PC-9 (cell line): Measurements from ENCODE around the gene COL4A2. TPM values are rescaled to one million over a fixed set of nuclear protein-coding genes. Genes with fewer than 3 reads are reported as not detected.

Source experiments
- BruUV-seq: library from RNA; stranded (reverse); fragments of 400-500 nt; replicated peaks from 2 replicates; lab custom pipeline; 2021; lab: Mats Ljungman, UMichigan
- CTCF ChIA-PET: fragments of 300-600 bp; sonication (Branson Sonifier 250); formaldehyde crosslinking; loops from one replicate; lab custom pipeline; 2022; ENCODE audit warnings: antibody characterized with exemption; lab: Charles Lee
- POLR2A ChIA-PET: fragments of 300-600 bp; sonication (Branson Sonifier 250); formaldehyde crosslinking; loops from one replicate; lab custom pipeline; 2022; ENCODE audit warnings: antibody characterized with exemption; ENCODE audit not compliant: unreplicated experiment; lab: Charles Lee
- DNase-seq, 2 experiments: peaks; one replicate each; pipeline versions ENCODE4 v3.0.0 to v3.0.0-alpha.2; 2015 to 2022; ENCODE audit warnings: mixed read lengths in 1 of 2
- H2AFZ ChIP-seq: fragments of 200-600 bp; sonication (generic); 2 replicates; pipeline ENCODE4 v1.8.1; 2017; ENCODE audit warnings: antibody characterized with exemption
- H3F3A ChIP-seq: fragments of 200-600 bp; sonication (generic); 2 replicates; pipeline ENCODE4 v1.8.1; 2017; ENCODE audit warnings: antibody characterized with exemption, mild to moderate bottlenecking, low read depth; ENCODE audit not compliant: insufficient read depth
- H3K27ac ChIP-seq: fragments of 200-600 bp; sonication (generic); 2 replicates; pipeline ENCODE4 v1.6.1; 2016; ENCODE audit warnings: mixed run types
- H3K27me3 ChIP-seq: fragments of 200-600 bp; sonication (generic); 2 replicates; pipeline ENCODE4 v1.6.1; 2016; ENCODE audit warnings: low read depth, mixed run types; ENCODE audit not compliant: insufficient read depth
- H3K36me3 ChIP-seq: fragments of 200-600 bp; sonication (generic); 2 replicates; pipeline ENCODE4 v1.6.1; 2016; ENCODE audit warnings: low read depth, mixed run types
- H3K4me1 ChIP-seq: fragments of 200-600 bp; sonication (generic); replicated peaks from 2 replicates; pipeline ENCODE4 v1.6.1; 2016; ENCODE audit warnings: mixed run types; ENCODE audit not compliant: insufficient read depth
- H3K4me2 ChIP-seq: fragments of 200-600 bp; sonication (generic); 2 replicates; pipeline ENCODE4 v1.6.1; 2017; ENCODE audit warnings: mixed run types
- H3K4me3 ChIP-seq: fragments of 200-600 bp; sonication (generic); 2 replicates; pipeline ENCODE4 v1.6.1; 2016; ENCODE audit warnings: mixed run types
- H3K79me2 ChIP-seq: fragments of 200-600 bp; sonication (generic); 2 replicates; pipeline ENCODE4 v1.6.1; 2017; ENCODE audit warnings: low read depth, mixed run types
- H3K9me2 ChIP-seq: fragments of 200-600 bp; sonication (generic); 2 replicates; pipeline ENCODE4 v1.8.1; 2017; ENCODE audit warnings: mild to moderate bottlenecking; ENCODE audit not compliant: insufficient read depth
- H3K9me3 ChIP-seq: fragments of 200-600 bp; sonication (generic); 2 replicates; pipeline ENCODE4 v1.8.1; 2016; ENCODE audit warnings: low read depth; ENCODE audit not compliant: insufficient read depth
- H4K20me1 ChIP-seq: fragments of 200-600 bp; sonication (generic); 2 replicates; pipeline ENCODE4 v1.8.1; 2017; ENCODE audit not compliant: insufficient read depth
- CTCF ChIP-seq: fragments of 200-600 bp; sonication (generic); conservative IDR thresholded peaks from 2 replicates; pipeline ENCODE4 v1.6.1; 2017; ENCODE audit warnings: mixed run types, antibody characterized with exemption, mild to moderate bottlenecking, moderate library complexity
- EZH2 ChIP-seq: fragments of 200-600 bp; sonication (generic); IDR thresholded peaks from 2 replicates; pipeline ENCODE4 v1.8.0; 2017; ENCODE audit warnings: antibody characterized with exemption, low read depth
- intact Hi-C: fragments of 100-400 bp; cut with micrococcal nuclease; formaldehyde crosslinking; loops from one replicate; pipeline ENCODE4 v1.10.0; 2022; ENCODE audit not compliant: unreplicated experiment
- total RNA-seq: library from RNA; stranded (reverse); gene quantifications from 2 replicates; pipeline ENCODE4 v1.2.3, GENCODE V29; 2021

COL4A2 gene
- total RNA-seq, 1 experiment from 2014 or later = 1.2 TPM

GRCh38 chr13:110478405-110479214 lies 171.5 kb downstream of the COL4A2 start:
- Histone ChIP-seq H3K27me3 (peaks cover 25% of the 10 kb centered on the region), H3K79me2 (no peaks in the 10 kb centered on the region), H3K9me3 (no peaks in the 10 kb centered on the region), H3K9me2 (no peaks in the 10 kb centered on the region), H3K4me3 (no peak overlapping the region), H2AFZ (no peak overlapping the region), H4K20me1 (no peaks in the 10 kb centered on the region), H3K27ac (no peak overlapping the region), H3K4me2 (no peak overlapping the region), H3K36me3 (no peaks in the 10 kb centered on the region), H3F3A (0 out of 2 replicates have a peak, but pooled peaks cover 3% of the 10 kb centered on the region), H3K4me1 (no peaks in the 10 kb centered on the region)
- intact Hi-C loops = no loop called here
- DNase-seq = no peak
- CTCF ChIA-PET = no interaction called here
- POLR2A ChIA-PET = no interaction called here
- TF ChIP-seq EZH2 (no peak), CTCF (no peak)
- BruUV-seq = no TSS peak

- H4K20me1 ChIP-seq = no peaks in the 10 kb centered on the region
- no peak for DNase-seq
- no peaks in the 10 kb centered on the region for H3K9me2 ChIP-seq
- no peak overlapping the region for H3K27ac ChIP-seq
- H3F3A ChIP-seq = 0 out of 2 replicates have a peak, but pooled peaks cover 3% of the 10 kb centered on the region
- CTCF ChIA-PET = no interaction called here
- intact Hi-C loops = no loop called here
- peaks cover 25% of the 10 kb centered on the region for H3K27me3 ChIP-seq
- H3K79me2 ChIP-seq = no peaks in the 10 kb centered on the region
- POLR2A ChIA-PET = no interaction called here
- no TSS peak for BruUV-seq
- H3K4me3 ChIP-seq = no peak overlapping the region
- H2AFZ ChIP-seq = no peak overlapping the region
- no peaks in the 10 kb centered on the region for H3K9me3 ChIP-seq
- no peaks in the 10 kb centered on the region for H3K36me3 ChIP-seq
- H3K4me2 ChIP-seq = no peak overlapping the region
- TF ChIP-seq EZH2 (no peak), CTCF (no peak)
- no peaks in the 10 kb centered on the region for H3K4me1 ChIP-seq
These were observed 172.1 kb downstream of the COL4A2 start for GRCh38 chr13:110479215-110479545.

- Histone ChIP-seq H3F3A (0 out of 2 replicates have a peak, but pooled peaks cover 2% of the 10 kb centered on the region), H4K20me1 (no peaks in the 10 kb centered on the region), H3K4me3 (no peak overlapping the region), H3K4me2 (no peak overlapping the region), H3K4me1 (no peaks in the 10 kb centered on the region), H2AFZ (no peak overlapping the region), H3K36me3 (no peaks in the 10 kb centered on the region), H3K27me3 (peaks cover 25% of the 10 kb centered on the region), H3K79me2 (no peaks in the 10 kb centered on the region), H3K9me3 (no peaks in the 10 kb centered on the region), H3K27ac (no peak overlapping the region), H3K9me2 (no peaks in the 10 kb centered on the region)
- ChIA-PET POLR2A (no interaction called here), CTCF (no interaction called here)
- BruUV-seq = no TSS peak
- TF ChIP-seq EZH2 = no peak
- no peak for TF ChIP-seq CTCF
- no peak for DNase-seq
- intact Hi-C loops = no loop called here
These were observed 172.6 kb downstream of the COL4A2 start for GRCh38 chr13:110479648-110480047.
